ENCODE data around the gene IGHMBP2. TPM values are rescaled to one million over a fixed set of nuclear protein-coding genes. Genes with fewer than 3 reads are reported as not detected.
"Not testable (repeated sequence)": the region's sequence is repeated elsewhere in the genome, so short reads cannot be mapped to it uniquely, and the experiment has no call there.

Gene IGHMBP2
- polyA plus RNA-seq, 6 donors from 2014 or later, result 3.1 to 12.6 (median 6.8) TPM

GRCh38 chr11:68870470-68870869 is 33.2 kb upstream of the IGHMBP2 start:
- H3K27ac Mint-ChIP-seq, result peak overlapping the region in 2 of 6 donors; percentile 32 to 92
- H3K36me3 Mint-ChIP-seq, result no peaks in the 10 kb centered on the region
- no peak for ATAC-seq (ENCODE audit: low read depth in 2 of 2)
- H3K4me1 Mint-ChIP-seq, result peaks cover 14 to 15% (median 14%) of the 10 kb centered on the region in 3 donors
- no peak for DNase-seq
- H3K4me3 Mint-ChIP-seq, result peak overlapping the region; percentile 77 to 96 (median 90)
- no peaks in the 10 kb centered on the region for H3K9me3 Mint-ChIP-seq
- peaks cover 13 to 25% (median 21%) of the 10 kb centered on the region in 3 donors for H3K27me3 Mint-ChIP-seq

- H3K27ac Mint-ChIP-seq, result no peak overlapping the region
- no peak for DNase-seq
- H3K27me3 Mint-ChIP-seq, result peaks cover 13 to 25% (median 21%) of the 10 kb centered on the region in 3 donors
- no peaks in the 10 kb centered on the region for H3K36me3 Mint-ChIP-seq
- H3K9me3 Mint-ChIP-seq, result no peaks in the 10 kb centered on the region
- H3K4me3 Mint-ChIP-seq, result no peak overlapping the region
- no peak for ATAC-seq (ENCODE audit: low read depth in 2 of 2)
- peaks cover 14 to 15% (median 14%) of the 10 kb centered on the region in 3 donors for H3K4me1 Mint-ChIP-seq
Observed at GRCh38 chr11:68872216-68873003, 31.3 kb upstream of the IGHMBP2 start.

- no peak overlapping the region for H3K4me3 Mint-ChIP-seq
- H3K4me1 Mint-ChIP-seq, result no peaks in the 10 kb centered on the region
- H3K9me3 Mint-ChIP-seq, result no peaks in the 10 kb centered on the region
- H3K27ac Mint-ChIP-seq, result no peak overlapping the region
- no peak for DNase-seq
- H3K36me3 Mint-ChIP-seq, result peaks cover 0 to 7% of the 10 kb centered on the region in 2 donors
- ATAC-seq (ENCODE audit: low read depth in 2 of 2), result no peak
- peaks cover 0 to 1% (median 0%) of the 10 kb centered on the region in 3 donors for H3K27me3 Mint-ChIP-seq
Observed at GRCh38 chr11:68878022-68878421, 25.7 kb upstream of the IGHMBP2 start.

GRCh38 chr11:68880851-68881250 is 22.8 kb upstream of the IGHMBP2 start:
- H3K4me1 Mint-ChIP-seq, result no peaks in the 10 kb centered on the region
- ATAC-seq (ENCODE audit: low read depth in 2 of 2), result no peak
- H3K9me3 Mint-ChIP-seq, result no peaks in the 10 kb centered on the region
- peaks cover 0 to 7% of the 10 kb centered on the region in 2 donors for H3K36me3 Mint-ChIP-seq
- H3K27me3 Mint-ChIP-seq, result no peaks in the 10 kb centered on the region
- no peak overlapping the region for H3K27ac Mint-ChIP-seq
- DNase-seq, result no peak
- H3K4me3 Mint-ChIP-seq, result no peak overlapping the region

- no peaks in the 10 kb centered on the region for H3K4me1 Mint-ChIP-seq
- peaks cover 0 to 7% of the 10 kb centered on the region in 2 donors for H3K36me3 Mint-ChIP-seq
- no peak for DNase-seq
- no peaks in the 10 kb centered on the region for H3K9me3 Mint-ChIP-seq
- no peak for ATAC-seq (ENCODE audit: low read depth in 2 of 2)
- H3K4me3 Mint-ChIP-seq, result no peak overlapping the region
- no peak overlapping the region for H3K27ac Mint-ChIP-seq
- H3K27me3 Mint-ChIP-seq, result no peaks in the 10 kb centered on the region
Observed at GRCh38 chr11:68881320-68881719, 22.4 kb upstream of the IGHMBP2 start.

- peaks cover 0 to 7% of the 10 kb centered on the region in 2 donors for H3K36me3 Mint-ChIP-seq
- H3K27me3 Mint-ChIP-seq, result no peaks in the 10 kb centered on the region
- no peak for ATAC-seq (ENCODE audit: low read depth in 2 of 2)
- H3K9me3 Mint-ChIP-seq, result no peaks in the 10 kb centered on the region
- no peak overlapping the region for H3K27ac Mint-ChIP-seq
- H3K4me1 Mint-ChIP-seq, result no peaks in the 10 kb centered on the region
- DNase-seq, result no peak
- H3K4me3 Mint-ChIP-seq, result no peak overlapping the region
Observed at GRCh38 chr11:68882391-68882790, 21.3 kb upstream of the IGHMBP2 start.

- H3K4me1 Mint-ChIP-seq, result not testable (repeated sequence)
Observed at GRCh38 chr11:68884827-68885226, 18.9 kb upstream of the IGHMBP2 start.

GRCh38 chr11:68889948-68890446 is 13.7 kb upstream of the IGHMBP2 start:
- peaks cover 0 to 10% of the 10 kb centered on the region in 2 donors for H3K36me3 Mint-ChIP-seq
- no peak for ATAC-seq (ENCODE audit: low read depth in 2 of 2)

More at GRCh38 chr11:68884827-68885226, 18.9 kb upstream of the IGHMBP2 start:
- ATAC-seq (ENCODE audit: low read depth in 2 of 2); H3K27me3 Mint-ChIP-seq; H3K27ac Mint-ChIP-seq; H3K36me3 Mint-ChIP-seq; H3K9me3 Mint-ChIP-seq; H3K4me3 Mint-ChIP-seq; DNase-seq: not testable (repeated sequence)

GRCh38 chr11:68890490-68891231 is 13.0 kb upstream of the IGHMBP2 start:
- Mint-ChIP-seq H3K36me3 (peaks cover 0 to 10% of the 10 kb centered on the region in 2 donors), H3K9me3 (no peaks in the 10 kb centered on the region), H3K27me3 (no peaks in the 10 kb centered on the region), H3K27ac (peak overlapping the region in 4 of 6 donors; percentile 57 to 93 (median 84)), H3K4me1 (no peaks in the 10 kb centered on the region), H3K4me3 (no peak overlapping the region)
- ATAC-seq (ENCODE audit: low read depth in 2 of 2) (no peak), DNase-seq (no peak)

More at GRCh38 chr11:68889948-68890446, 13.7 kb upstream of the IGHMBP2 start:
- no peak overlapping the region for H3K27ac Mint-ChIP-seq
- no peaks in the 10 kb centered on the region for H3K4me1 Mint-ChIP-seq
- H3K27me3 Mint-ChIP-seq, result no peaks in the 10 kb centered on the region
- no peaks in the 10 kb centered on the region for H3K9me3 Mint-ChIP-seq
- DNase-seq, result no peak
- no peak overlapping the region for H3K4me3 Mint-ChIP-seq

GRCh38 chr11:68891351-68891948 is 12.2 kb upstream of the IGHMBP2 start:
- ATAC-seq (ENCODE audit: low read depth in 2 of 2), result no peak
- peaks cover 0 to 10% of the 10 kb centered on the region in 2 donors for H3K36me3 Mint-ChIP-seq
- H3K27me3 Mint-ChIP-seq, result no peaks in the 10 kb centered on the region
- DNase-seq, result no peak
- H3K27ac Mint-ChIP-seq, result peak overlapping the region in 2 of 6 donors; percentile 76 to 83
- H3K4me3 Mint-ChIP-seq, result no peak overlapping the region
- H3K4me1 Mint-ChIP-seq, result peaks cover 0 to 2% (median 0%) of the 10 kb centered on the region in 3 donors
- H3K9me3 Mint-ChIP-seq, result no peaks in the 10 kb centered on the region

GRCh38 chr11:68892576-68892975 is 11.1 kb upstream of the IGHMBP2 start:
- no peak overlapping the region for H3K4me3 Mint-ChIP-seq
- DNase-seq, result no peak
- no peaks in the 10 kb centered on the region for H3K9me3 Mint-ChIP-seq
- peaks cover 0 to 10% of the 10 kb centered on the region in 2 donors for H3K36me3 Mint-ChIP-seq
- no peaks in the 10 kb centered on the region for H3K27me3 Mint-ChIP-seq
- ATAC-seq (ENCODE audit: low read depth in 2 of 2), result no peak
- H3K27ac Mint-ChIP-seq, result no peak overlapping the region
- H3K4me1 Mint-ChIP-seq, result peaks cover 0 to 3% (median 0%) of the 10 kb centered on the region in 3 donors

- Mint-ChIP-seq H3K36me3 (peaks cover 0 to 10% of the 10 kb centered on the region in 2 donors), H3K4me1 (peaks cover 0 to 3% (median 0%) of the 10 kb centered on the region in 3 donors), H3K27ac (peak overlapping the region in 1 of 6 donors; percentile 42), H3K27me3 (no peaks in the 10 kb centered on the region), H3K9me3 (no peaks in the 10 kb centered on the region), H3K4me3 (no peak overlapping the region)
- ATAC-seq (ENCODE audit: low read depth in 2 of 2) (no peak), DNase-seq (no peak)
Observed at GRCh38 chr11:68893282-68893681, 10.4 kb upstream of the IGHMBP2 start.
